RKO (cell line): ENCODE results near the gene SLC39A7.

Experiments used
- DNase-seq: peaks from one replicate; pipeline ENCODE4 v3.0.0-alpha.2; 2016; ENCODE audit warnings: low spot score

The SLC39A7 gene

DNA sequence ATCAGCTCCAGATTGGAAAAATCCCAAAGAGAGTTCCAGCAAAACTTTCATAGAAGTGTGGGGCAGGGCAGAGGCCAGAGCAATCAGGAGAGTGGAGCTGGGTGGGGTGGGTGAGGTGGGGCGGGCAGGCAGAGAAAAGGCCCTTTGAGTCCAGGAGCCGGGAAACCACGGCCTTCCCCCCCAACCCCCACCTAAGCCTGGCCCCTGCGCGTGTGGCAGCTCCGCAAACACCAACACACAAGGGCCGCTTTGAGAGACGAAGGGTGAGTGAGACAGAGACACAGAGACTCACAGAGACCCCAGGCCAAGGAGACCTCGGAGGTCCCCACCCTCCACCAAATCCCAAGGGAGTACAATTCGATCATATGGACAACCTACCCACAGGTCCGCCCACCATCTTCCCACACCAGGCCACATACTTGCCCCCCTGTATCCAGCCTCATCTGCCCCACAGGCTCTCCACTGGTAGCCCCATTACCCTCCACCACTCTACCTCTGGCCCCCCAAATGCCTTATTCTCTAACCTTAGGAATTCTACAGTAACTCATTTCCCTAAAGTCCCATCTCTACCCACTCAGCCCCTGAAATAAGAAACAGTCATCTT, 10.1 kb upstream of the SLC39A7 start:
- DNase-seq, result no peak

DNA sequence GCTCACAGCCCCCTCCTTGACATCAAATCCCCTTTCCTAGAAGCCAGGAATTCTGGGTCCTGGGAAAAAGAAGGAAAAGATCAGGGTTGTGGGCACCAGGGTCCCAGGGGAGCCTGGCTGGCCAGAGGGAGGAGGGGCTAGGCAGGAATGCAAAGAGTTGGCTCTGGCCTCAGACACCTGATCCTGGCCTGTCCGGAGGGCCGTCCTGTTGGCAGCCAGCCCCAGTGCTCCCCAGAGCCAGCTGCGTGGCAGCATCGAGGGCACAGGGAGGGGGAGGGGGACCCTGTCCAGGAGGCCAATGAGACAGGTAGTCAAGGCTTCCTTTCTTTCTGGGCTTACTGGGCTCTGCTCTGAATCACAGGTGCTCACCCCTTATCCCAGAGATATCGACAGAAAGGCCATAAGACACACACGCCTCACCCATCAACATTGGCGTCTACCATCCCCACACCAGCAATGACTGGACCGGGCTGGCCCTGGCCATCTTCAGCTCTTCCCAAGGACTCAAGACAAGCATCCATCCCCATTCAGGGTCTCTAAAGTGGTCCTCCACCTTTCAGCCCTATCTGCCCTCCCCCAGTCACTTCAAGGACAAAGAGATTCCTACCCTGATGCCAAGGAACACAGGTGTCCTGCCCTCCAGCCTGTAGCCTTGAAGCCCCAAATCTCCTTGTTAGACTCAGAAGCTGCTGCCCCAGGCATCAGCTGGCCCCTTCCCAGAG, 9.1 kb upstream of the SLC39A7 start:
- DNase-seq, result no peak

DNA sequence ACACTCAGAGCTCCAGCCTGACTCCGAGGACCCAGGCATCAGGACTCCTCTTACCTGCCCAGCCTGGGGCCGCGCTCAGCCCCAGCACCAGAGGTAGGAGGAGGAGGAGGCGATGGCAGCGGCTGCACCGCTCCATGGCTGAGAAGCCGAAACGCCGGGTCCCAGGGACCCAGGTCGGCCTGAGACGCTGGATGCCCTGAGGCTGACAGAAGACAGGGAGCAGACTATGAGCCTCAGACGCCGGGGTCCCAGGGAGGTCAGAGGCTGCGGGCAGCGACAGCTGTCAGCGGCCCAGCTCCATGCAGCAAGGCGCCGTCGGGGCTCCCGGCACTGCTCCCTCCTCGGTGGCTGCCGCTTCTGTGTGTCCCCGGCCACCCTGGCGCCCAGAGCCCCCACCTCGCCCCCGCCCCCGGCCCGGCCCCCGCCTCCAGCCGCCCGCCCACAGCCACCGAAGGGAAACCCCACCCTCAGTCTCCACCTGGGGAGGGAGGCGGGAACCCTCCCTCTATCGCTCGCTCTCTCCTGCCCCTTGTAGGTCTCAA, 8.5 kb upstream of the SLC39A7 start, which contains the start of gene COL11A2:
COL11A2 (minus strand) TSS at position 363 of the 542 bp plus-strand sequence; CDS start at position 136, 227 bp downstream.
- no peak for DNase-seq

DNA sequence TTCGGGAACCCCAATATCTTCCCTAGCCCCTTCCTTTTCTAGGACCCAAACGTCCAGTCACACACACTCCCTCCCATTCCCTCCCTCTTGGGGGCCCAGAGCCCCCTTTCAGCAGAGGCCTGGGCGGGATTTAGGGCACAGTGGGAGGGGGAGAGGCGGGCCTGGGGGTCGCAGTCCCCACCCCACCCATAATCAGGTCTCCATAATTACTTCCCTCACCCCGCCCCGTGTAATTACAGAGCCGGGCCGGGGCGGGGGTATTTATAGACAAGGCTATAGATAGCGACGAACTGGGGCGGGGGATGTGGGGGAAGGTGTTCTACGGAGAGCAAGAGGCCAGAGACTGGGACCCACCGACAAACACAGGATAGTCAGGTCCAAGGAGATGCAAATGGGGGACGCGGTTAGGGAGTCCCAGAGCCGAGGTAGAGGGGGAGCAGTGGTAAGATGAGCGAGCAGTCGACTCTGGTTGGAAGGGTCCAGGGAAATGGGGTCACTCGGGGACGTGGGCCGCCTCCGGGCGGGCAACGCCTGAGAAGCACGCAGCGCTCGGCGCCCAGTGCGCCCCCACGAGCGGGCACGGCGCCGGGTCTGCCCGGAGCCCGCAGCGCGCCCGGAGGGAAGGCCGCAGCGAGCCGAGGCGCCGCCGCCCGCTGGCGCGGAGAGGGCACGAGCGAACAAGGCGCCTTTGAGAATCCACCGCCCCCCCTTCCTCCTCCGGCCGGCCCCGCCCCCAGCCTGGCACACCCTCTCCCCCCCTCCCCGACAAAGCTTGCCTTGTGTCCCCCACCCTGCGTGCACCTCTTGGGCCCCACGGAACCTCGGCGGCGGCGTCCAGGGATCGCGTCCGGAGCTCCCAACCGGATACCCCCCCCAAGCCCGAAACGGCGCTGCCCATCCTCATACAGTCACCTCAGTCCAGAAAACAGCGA, 7.7 kb upstream of the SLC39A7 start:
- DNase-seq, result no peak

DNA sequence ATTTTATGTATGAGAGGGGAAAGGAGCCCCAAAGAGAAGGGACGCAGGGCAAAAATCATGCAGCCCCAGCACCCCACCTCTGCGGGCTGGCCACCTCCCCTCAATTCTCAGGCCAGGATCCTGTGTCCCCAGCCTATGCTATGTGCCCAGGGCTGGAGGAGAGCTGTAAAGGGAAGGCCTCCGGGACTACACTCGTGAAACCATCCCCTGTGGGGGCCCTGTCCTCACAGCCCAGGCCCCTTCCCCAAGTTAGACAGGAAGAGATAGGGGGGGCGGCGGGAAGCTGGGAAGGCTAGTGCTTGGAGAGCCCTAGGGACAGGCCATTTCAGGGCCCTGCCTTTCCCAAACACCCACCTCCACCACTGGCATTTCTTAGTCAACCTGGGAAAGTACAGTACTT, 7.0 kb upstream of the SLC39A7 start:
- no peak for DNase-seq

DNA sequence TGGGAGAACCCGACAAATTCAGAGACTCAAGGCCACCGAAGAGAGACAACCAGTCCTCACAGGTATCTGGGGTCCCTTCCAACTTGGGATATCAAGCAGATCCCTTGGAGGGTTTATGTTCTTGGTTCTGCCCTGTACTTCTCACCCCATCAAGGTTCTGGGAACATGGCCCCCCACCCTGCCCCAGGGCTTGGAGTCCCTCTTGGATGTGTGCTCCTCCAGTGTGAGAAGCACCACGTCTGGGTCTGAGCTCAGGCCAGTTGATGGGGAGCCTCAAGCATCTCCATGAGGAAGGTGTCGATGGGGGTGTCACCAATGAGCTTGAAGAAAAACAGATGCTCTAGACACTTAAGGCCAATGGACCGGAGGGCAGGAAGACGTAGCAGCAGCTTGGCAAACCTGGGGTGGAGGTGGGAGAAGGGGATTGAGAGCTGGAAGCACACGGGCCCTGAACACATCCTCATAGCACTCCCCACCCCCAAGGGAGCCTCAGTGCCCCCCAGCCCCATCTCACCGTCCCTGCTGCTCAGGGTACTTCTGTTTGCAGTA, 6.2 kb upstream of the SLC39A7 start:
- DNase-seq, result no peak

DNA sequence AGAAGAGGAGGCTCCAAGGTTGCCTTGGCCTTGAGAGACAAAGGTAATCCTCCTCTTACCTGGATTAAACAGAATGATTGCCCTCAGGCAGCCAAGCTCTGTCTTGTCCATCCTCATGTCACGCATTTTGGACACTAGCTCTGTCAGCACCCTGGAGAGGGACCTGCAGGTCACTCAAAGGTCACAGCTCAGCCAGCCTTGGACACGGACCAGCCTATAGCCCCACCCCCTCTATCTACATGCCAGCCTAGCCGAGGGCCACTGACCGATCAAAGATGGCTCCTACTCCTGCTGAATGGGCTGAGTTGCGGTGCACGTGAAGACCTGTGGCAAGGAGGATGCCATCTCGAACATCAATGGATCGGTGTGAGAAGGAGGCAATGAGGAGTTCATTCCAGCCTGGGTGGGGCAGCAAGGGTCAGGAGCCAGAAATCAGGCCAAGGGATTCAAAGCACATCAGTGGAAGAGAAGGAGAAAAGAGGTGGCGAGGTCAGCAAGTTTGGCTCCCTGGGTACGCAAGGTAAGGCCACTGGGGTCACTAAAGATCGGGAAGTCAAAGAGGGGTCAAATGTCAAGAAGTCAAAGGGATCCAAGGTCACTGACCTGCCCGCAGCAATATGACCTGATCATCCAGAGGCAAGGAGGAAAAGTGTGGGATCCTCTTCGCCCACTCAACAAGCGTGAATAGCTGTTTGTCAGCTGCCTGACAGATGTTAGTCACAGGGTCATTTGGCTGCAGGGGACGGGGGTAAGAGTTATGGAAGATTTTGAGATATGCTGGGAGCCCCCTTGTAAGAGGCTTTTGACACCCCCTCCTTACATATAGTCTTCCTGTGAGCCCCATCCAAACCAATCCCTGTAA, 5.1 kb upstream of the SLC39A7 start:
- DNase-seq, result no peak

DNA sequence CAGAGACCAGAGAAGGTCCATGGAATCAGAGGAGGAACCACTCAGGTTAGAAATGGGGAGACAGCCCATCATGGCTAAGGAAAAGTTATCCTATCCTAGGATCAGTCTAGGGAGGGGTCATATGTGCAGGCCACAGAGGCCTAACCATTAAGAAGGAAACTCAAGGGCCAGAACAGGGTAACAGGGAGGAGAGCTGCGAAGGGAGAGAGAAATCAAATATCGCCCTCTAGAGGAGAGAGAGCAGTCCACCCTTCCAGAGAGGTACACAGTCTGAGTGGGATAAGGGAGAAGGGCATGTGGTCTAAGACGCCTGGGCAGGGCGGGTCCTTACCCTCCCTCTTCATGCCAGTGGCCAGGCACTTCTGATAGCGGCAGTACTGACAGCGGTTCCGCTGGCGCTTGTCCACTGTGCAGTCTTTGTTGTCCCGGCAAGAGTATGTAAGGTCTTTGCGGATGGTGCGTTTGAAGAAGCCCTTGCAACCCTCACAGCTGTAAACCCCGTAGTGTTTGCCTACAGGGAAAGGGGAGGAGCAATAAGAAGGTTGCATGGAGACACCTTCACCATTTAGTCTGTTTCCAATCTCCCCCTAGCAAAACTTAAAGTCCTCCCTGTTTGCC, 3.1 kb upstream of the SLC39A7 start:
- DNase-seq, result peak; percentile 73

DNA sequence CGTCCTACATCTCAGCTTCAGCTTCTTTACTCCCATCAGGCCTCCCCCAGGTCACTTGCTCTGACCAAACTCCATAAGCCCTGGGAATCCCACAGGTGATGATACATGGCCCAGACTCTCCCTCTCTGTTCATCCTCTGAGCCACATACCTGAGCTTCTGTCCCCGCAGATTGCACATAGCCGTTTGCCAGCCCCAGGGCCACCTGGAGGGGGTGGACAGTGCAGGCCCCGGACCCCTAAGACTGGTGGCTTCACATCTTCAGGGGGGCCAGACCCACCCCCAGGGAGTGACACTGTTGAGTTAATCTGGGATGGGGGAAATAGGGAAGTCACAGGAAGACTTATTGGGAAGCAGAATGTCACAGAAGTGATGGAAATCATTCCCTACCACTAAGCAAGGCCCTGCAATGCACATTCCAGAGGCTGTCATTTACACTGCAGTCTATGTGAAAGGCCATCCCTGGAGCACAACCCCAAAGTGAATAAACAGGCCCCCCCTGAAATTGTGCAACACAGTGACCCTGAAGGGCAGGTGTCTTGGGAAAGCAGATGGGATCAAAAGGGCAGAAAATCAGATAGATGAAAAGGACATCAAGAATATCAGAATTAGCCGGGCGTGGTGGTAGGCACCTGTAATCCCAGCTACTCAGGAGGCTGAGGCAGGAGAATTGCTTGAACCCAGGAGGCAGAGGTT, 2.4 kb upstream of the SLC39A7 start:
- no peak for DNase-seq

DNA sequence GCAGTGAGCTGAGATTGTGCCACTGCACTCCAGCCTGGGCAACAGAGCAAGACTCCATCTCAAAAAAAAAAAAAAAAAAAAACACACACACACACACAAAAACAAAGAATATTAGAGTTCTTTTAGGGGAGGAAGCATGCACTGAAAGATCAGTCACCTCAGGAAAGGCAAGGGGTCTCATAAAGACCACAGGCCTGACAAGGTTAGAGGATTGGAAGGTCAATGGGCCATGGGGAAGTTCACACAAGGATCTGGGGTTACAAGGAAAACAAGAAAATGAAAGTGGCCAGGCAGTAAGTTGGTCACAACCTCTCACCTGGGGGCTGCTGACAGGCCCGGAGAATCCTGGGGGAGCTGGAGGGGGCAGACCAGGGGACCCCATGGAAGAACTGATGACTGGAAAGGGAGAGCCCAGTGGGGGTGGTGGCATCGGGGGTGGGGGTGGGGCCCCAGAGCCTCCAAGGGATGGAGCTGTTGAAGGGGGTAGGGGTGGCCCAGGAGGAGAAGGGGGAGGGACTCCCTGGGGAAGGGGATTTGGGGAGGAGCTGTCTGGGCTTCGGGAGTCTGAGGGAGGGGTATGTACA, 1.7 kb upstream of the SLC39A7 start:
- no peak for DNase-seq

DNA sequence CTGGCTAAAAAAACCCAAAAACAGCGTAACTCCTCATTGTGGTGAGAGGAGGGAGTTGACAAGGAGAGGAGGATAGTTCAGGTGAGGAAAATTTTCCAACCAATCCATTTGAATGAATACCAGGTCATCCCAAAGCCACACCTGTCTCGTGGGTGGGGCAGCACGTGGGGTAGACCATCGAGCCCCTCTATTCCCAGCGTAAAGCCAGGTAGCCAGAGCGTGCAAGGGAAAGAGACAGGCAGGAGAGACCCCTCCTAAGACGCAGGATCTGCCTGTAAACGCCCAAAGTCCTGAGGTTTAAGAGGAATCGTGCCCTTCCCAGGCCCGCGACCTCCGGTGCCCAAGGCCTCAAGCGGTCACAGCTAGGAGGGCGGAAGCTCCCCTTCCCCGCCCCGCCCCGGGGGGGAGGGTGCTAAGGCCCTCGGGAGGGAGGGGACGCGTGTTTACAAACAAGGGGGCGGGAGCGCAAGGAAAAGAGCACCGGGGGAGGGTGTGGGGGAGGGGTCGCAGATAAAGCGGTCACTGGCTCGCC, 914 bp upstream of the SLC39A7 start:
- peak; percentile 86 for DNase-seq

DNA sequence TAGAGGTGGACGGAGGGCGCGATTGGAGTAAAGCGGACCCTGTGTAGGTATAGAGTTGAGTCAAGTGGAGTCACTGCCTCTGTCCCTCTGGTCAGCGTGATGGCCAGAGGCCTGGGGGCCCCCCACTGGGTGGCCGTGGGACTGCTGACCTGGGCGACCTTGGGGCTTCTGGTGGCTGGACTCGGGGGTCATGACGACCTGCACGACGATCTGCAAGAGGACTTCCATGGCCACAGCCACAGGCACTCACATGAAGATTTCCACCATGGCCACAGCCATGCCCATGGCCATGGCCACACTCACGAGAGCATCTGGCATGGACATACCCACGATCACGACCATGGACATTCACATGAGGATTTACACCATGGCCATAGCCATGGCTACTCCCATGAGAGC, 479 bp downstream of the SLC39A7 start:
- DNase-seq, result peak; percentile 40

DNA sequence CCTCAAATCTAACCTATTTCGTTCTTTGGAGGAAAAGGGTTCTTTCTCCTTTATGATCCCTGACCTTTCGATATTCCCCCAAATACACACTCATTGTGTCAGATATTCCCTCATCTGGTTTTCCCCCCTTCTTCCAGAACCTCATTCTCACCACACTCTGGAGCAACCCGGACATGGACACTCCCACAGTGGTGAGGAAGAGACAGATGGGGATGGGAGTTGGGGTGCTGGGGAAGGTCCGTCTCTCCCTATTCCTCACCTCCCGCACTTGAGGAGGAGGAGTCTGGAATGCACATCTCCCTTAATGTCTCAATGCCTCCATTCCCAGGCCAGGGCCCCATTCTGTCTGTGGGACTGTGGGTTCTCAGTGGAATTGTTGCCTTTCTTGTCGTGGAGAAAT, 1.3 kb downstream of the SLC39A7 start:
- no peak for DNase-seq

DNA sequence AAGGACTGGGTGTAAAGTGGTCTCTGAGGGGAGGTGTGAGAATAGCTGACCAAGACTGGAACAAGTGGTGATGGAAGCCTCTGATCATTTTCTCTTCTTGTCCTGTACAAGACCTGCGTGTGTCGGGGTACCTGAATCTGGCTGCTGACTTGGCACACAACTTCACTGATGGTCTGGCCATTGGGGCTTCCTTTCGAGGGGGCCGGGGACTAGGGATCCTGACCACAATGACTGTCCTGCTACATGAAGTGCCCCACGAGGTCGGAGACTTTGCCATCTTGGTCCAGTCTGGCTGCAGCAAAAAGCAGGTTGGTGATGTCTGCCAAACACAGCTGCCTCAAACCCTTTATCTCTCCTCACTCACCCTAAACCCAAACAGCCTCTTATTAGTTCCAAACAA, 2.1 kb downstream of the SLC39A7 start:
- no peak for DNase-seq

DNA sequence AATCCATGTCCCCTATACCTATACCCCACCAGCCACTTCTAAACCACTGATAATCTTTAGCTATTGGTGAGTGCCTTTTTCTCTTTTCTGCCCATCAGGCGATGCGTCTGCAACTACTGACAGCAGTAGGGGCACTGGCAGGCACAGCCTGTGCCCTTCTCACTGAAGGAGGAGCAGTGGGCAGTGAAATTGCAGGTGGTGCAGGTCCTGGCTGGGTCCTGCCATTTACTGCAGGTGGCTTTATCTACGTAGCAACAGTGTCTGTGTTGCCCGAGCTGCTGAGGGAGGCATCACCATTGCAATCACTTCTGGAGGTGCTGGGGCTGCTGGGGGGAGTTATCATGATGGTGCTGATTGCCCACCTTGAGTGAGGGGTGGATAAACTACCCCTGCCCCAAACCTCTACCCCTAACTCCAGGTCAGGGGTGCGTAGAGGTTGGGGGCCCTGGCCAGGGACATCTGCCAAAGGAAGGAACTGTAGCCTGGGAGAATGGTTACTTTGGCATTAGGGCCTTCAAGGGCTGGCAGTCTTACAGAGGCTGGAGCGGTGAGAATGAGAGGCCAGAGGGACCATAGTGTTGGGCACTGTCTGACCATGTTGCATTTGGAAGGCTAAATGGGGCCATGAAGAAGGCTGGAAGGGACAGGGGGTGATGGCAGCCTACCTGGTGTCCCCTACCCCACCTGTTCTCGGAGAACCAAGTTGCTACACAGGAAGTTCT, 2.9 kb downstream of the SLC39A7 start:
- no peak for DNase-seq

DNA sequence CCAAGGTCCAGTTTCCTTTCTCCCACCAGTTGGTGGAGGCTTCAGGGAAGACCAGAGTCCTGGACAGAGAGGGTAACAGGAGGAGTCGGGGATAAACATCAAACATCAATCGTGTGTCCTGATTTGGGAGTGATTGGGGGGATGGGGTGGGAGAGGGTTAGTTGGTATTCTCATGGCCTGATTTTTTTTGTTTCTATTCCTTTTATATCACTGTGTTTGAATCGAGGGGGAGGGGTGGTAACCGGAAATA, 3.4 kb downstream of the SLC39A7 start:
- no peak for DNase-seq

DNA sequence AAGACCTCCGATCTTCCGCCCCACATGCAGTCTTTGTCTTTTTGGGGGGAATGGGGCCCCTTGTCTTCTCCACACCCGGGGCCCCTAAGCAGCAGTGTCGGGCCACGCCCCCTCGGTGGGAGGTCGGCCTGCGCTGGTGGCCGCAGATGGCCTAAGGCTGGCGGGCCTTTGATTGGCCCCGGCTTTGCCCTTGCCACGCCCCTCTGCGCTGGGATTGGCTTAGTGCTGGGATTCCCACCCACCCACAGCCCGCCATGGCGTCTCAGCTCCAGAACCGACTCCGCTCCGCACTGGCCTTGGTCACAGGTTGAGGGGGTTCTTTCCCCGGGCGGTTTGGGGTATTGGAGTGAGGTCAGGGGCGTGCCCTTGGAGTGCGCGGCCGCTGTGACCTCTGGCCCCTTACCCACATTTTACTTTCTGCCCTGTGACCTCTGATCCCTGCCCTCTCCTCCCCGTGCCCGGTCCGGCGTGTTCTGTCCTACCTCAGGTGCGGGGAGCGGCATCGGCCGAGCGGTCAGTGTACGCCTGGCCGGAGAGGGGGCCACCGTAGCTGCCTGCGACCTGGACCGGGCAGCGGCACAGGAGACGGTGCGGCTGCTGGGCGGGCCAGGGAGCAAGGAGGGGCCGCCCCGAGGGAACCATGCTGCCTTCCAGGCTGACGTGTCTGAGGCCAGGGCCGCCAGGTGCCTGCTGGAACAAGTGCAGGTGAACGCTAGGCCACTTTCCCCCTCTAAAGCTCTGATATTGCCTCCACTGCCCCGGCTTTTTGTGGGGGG, 3.9 kb downstream of the SLC39A7 start, which contains the start of gene HSD17B8:
HSD17B8 (plus strand) TSS at position 241 of the 776 bp plus-strand sequence; CDS start at position 255, 14 bp downstream.
- peak; percentile 82 for DNase-seq
